Calu3 (cell line): ENCODE data around the gene BMERB1. TPM values are rescaled to one million over a fixed set of nuclear protein-coding genes. Genes with fewer than 3 reads are reported as not detected.

Experiments
- BruUV-seq: library from RNA; stranded (reverse); fragments of 400-500 nt; replicated peaks from 2 replicates; lab custom pipeline; 2021; lab: Mats Ljungman, UMichigan
- CTCF ChIA-PET: fragments of 300-600 bp; sonication (Branson Sonifier 250); formaldehyde crosslinking; loops from one replicate; lab custom pipeline; 2022; ENCODE audit warnings: antibody characterized with exemption; lab: Charles Lee
- DNase-seq: peaks from one replicate; pipeline ENCODE4 v3.0.0; 2022
- H3K27ac Mint-ChIP-seq: one replicate; pipeline ENCODE4 v1.8.0; 2022; ENCODE audit warnings: mixed read lengths; ENCODE audit not compliant: unreplicated experiment
- H3K27me3 Mint-ChIP-seq: one replicate; pipeline ENCODE4 v1.8.0; 2022; ENCODE audit warnings: mixed read lengths; ENCODE audit not compliant: unreplicated experiment
- H3K36me3 Mint-ChIP-seq: one replicate; pipeline ENCODE4 v1.8.0; 2022; ENCODE audit warnings: mild to moderate bottlenecking, moderate library complexity, mixed read lengths; ENCODE audit not compliant: insufficient read depth, unreplicated experiment
- H3K4me1 Mint-ChIP-seq: one replicate; pipeline ENCODE4 v1.8.0; 2022; ENCODE audit warnings: mild to moderate bottlenecking, low read depth, mixed read lengths; ENCODE audit not compliant: unreplicated experiment
- H3K4me3 Mint-ChIP-seq: one replicate; pipeline ENCODE4 v1.8.0; 2022; ENCODE audit warnings: mild to moderate bottlenecking, low read depth, moderate library complexity, mixed read lengths; ENCODE audit not compliant: unreplicated experiment
- H3K9me3 Mint-ChIP-seq: one replicate; pipeline ENCODE4 v1.8.0; 2022; ENCODE audit warnings: low read depth, mixed read lengths; ENCODE audit not compliant: unreplicated experiment
- CTCF ChIP-seq: fragments of 200-600 bp; IDR thresholded peaks from one replicate; pipeline ENCODE4 v1.8.0; 2022; ENCODE audit warnings: antibody characterized with exemption; ENCODE audit not compliant: unreplicated experiment
- intact Hi-C: fragments of 100-400 bp; cut with micrococcal nuclease; formaldehyde crosslinking; loops from one replicate; pipeline ENCODE4 v1.10.0; 2022; ENCODE audit not compliant: unreplicated experiment
- total RNA-seq: library from RNA; stranded (reverse); gene quantifications from 2 replicates; pipeline ENCODE4 v1.2.3, GENCODE V29; 2022

Gene BMERB1
- total RNA-seq, 1 experiment from 2014 or later = 3.0 TPM

GRCh38 chr16:15597822-15598647, 163.6 kb downstream of the BMERB1 start:
- peaks cover 36% of the 10 kb centered on the region for H3K36me3 Mint-ChIP-seq
- intact Hi-C loops = no loop called here
- no peak overlapping the region for H3K4me3 Mint-ChIP-seq
- TF ChIP-seq CTCF = no peak
- peaks cover 9% of the 10 kb centered on the region for H3K4me1 Mint-ChIP-seq
- DNase-seq = no peak
- no peaks in the 10 kb centered on the region for H3K27me3 Mint-ChIP-seq
- CTCF ChIA-PET = interaction anchor here (1.2 kb wide), 1 partner anchor 9 kb away, joined by 3 read pairs; no protein-coding TSS in a partner anchor
- H3K27ac Mint-ChIP-seq = no peak overlapping the region
- BruUV-seq = no TSS peak
- no peaks in the 10 kb centered on the region for H3K9me3 Mint-ChIP-seq

- Mint-ChIP-seq H3K27me3 (no peaks in the 10 kb centered on the region), H3K4me3 (no peak overlapping the region), H3K9me3 (no peaks in the 10 kb centered on the region), H3K36me3 (peaks cover 34% of the 10 kb centered on the region), H3K4me1 (peaks cover 4% of the 10 kb centered on the region), H3K27ac (no peak overlapping the region)
- no TSS peak for BruUV-seq
- no peak for TF ChIP-seq CTCF
- DNase-seq = no peak
- intact Hi-C loops = no loop called here
- CTCF ChIA-PET = interaction anchor here (1.2 kb wide), 1 partner anchor 9 kb away, joined by 3 read pairs; no protein-coding TSS in a partner anchor
These were observed 164.3 kb downstream of the BMERB1 start for GRCh38 chr16:15598648-15599190.

- H3K27ac Mint-ChIP-seq = no peak overlapping the region
- no peak overlapping the region for H3K4me3 Mint-ChIP-seq
- intact Hi-C loops = no loop called here
- H3K9me3 Mint-ChIP-seq = no peaks in the 10 kb centered on the region
- no TSS peak for BruUV-seq
- H3K4me1 Mint-ChIP-seq = no peaks in the 10 kb centered on the region
- CTCF ChIA-PET = interaction anchor here (1.2 kb wide), 1 partner anchor 8 kb away, joined by 3 read pairs; no protein-coding TSS in a partner anchor
- TF ChIP-seq CTCF = no peak
- DNase-seq = no peak
- H3K36me3 Mint-ChIP-seq = peaks cover 30% of the 10 kb centered on the region
- no peaks in the 10 kb centered on the region for H3K27me3 Mint-ChIP-seq
These were observed 165.1 kb downstream of the BMERB1 start for GRCh38 chr16:15599303-15600070.

GRCh38 chr16:15601212-15601879, 167.0 kb downstream of the BMERB1 start:
- Mint-ChIP-seq H3K4me3 (no peak overlapping the region), H3K9me3 (no peaks in the 10 kb centered on the region), H3K27ac (no peak overlapping the region), H3K36me3 (peaks cover 26% of the 10 kb centered on the region), H3K4me1 (no peaks in the 10 kb centered on the region), H3K27me3 (no peaks in the 10 kb centered on the region)
- no peak for TF ChIP-seq CTCF
- CTCF ChIA-PET = no interaction called here
- BruUV-seq = no TSS peak
- intact Hi-C loops = no loop called here
- DNase-seq = no peak
